IPS-18c (cell line): ENCODE data around the gene TWSG1.

Source experiments
- H3K4me3 ChIP-seq: 2 replicates; pipeline ENCODE4 v1.7.0; 2013; ENCODE audit warnings: low read depth, mild to moderate bottlenecking, low read length, moderate library complexity; ENCODE audit not compliant: insufficient read depth
- H3K9me3 ChIP-seq: one replicate; pipeline ENCODE4 v1.6.1; 2013; ENCODE audit warnings: mild to moderate bottlenecking, low read length, moderate library complexity; ENCODE audit not compliant: control insufficient read depth, insufficient read depth

The TWSG1 gene

DNA sequence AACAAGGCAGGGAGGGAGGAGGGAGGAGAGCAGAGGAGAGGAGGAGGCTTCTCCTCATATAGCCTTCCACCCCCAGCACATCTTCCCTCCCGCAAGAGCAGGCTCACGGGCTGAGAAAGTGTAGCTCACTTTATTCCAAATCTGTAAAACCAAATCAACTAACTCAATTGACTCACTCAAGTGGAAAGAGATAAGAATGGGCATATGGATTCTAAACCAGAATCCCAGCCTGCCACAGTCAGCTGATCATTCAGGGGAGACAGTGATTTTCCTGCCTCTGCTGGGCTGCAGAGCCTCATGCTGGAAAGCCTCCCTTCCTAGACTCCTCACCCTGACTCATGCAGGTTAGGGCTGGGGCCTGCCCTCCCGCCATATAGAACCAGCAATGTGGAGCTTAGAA lies 4.2 kb upstream of the TWSG1 start:
- H3K9me3 ChIP-seq = peaks cover 2% of the 10 kb centered on the region
- no peak overlapping the region for H3K4me3 ChIP-seq

GRCh38 chr18:9333441-9334328 lies 888 bp upstream of the TWSG1 start:
- H3K4me3 ChIP-seq = peak overlapping the region; percentile 52
- H3K9me3 ChIP-seq = peaks cover 2% of the 10 kb centered on the region

GRCh38 chr18:9334973-9335696 lies 562 bp downstream of the TWSG1 start:
- H3K4me3 ChIP-seq = peak overlapping the region; percentile 76
- peaks cover 2% of the 10 kb centered on the region for H3K9me3 ChIP-seq

- peaks cover 2% of the 10 kb centered on the region for H3K9me3 ChIP-seq
- H3K4me3 ChIP-seq = peak overlapping the region; percentile 76; the same call in 1 of the 2 replicates
Observed at GRCh38 chr18:9335697-9336045, 1.1 kb downstream of the TWSG1 start.

- Histone ChIP-seq H3K4me3 (no peak overlapping the region), H3K9me3 (peaks cover 2% of the 10 kb centered on the region)
Observed at GRCh38 chr18:9336827-9337226, 2.3 kb downstream of the TWSG1 start.

GRCh38 chr18:9337873-9338272 lies 3.3 kb downstream of the TWSG1 start:
- no peak overlapping the region for H3K4me3 ChIP-seq
- no peaks in the 10 kb centered on the region for H3K9me3 ChIP-seq

- Histone ChIP-seq H3K9me3 (no peaks in the 10 kb centered on the region), H3K4me3 (no peak overlapping the region)
Observed at GRCh38 chr18:9340472-9340871, 5.9 kb downstream of the TWSG1 start.

DNA sequence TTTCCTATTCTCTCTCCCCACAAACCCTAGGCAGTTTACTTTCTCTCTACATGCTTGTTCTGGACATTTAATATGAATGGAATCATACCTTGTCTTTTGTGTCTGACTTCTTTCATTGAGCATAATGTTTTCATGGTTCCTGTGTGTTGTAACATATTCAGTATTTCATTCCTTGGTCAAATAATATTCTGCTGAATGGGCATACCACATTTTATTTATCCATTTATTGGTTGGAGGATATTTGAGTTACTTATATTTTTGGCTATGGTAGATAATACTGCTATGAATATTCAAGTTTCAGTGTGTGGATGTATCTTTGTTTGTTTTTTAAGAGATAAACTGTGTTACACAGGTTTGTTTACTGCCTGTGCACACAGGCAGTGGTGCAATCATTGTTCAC lies 9.0 kb downstream of the TWSG1 start:
- Histone ChIP-seq H3K9me3 (no peaks in the 10 kb centered on the region), H3K4me3 (no peak overlapping the region)

GRCh38 chr18:9346775-9347174 lies 12.2 kb downstream of the TWSG1 start:
- H3K4me3 ChIP-seq = no peak overlapping the region

DNA sequence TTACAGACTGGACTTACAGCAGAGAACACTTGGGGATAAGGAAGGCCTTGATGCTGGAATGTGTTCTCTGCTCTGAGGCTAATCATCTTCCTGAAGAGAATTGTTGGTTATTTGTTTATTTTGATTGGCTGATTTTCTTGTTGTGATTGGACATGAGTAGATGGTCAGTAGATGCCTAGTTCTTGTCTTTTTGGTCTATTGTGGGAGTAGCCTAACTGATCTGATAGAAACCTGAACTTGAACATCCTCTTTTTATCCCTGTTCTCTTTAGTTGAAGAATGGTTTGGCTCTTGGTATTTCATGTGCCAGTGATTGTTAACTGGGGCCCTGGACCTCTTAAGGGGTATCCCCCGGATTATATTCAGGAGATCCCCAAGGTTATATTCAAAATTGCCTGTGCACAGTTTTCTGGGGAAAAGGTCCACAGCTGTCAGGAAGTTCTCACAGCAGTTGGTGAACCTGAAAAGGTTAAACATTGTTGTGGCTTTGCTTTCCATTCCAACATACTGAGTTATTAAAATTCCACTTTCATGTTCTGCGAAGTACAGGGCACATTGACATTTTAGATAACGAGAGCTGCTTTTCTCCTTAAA lies 13.6 kb downstream of the TWSG1 start:
- no peaks in the 10 kb centered on the region for H3K9me3 ChIP-seq
- no peak overlapping the region for H3K4me3 ChIP-seq

More at GRCh38 chr18:9346775-9347174, 12.2 kb downstream of the TWSG1 start:
- H3K9me3 ChIP-seq = no peaks in the 10 kb centered on the region

DNA sequence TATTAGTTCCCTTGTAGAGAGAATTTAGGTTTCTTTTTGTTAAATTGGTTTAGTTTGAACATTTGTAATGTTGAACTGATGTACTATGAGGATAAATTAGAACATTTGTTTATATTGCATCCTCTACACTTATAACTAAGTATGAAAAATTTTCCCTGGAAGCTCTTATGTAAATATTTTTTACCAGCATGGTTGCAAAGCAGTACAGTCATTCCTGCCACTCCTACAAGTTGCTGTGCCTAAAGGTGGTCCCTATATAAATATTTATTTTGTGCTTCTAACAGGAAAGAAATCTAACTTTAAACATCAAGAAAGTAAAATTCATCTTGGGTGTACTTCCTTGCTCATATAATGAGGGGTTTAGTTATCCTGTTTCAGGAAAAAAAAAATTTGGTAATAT lies 14.2 kb downstream of the TWSG1 start:
- no peak overlapping the region for H3K4me3 ChIP-seq
- no peaks in the 10 kb centered on the region for H3K9me3 ChIP-seq

DNA sequence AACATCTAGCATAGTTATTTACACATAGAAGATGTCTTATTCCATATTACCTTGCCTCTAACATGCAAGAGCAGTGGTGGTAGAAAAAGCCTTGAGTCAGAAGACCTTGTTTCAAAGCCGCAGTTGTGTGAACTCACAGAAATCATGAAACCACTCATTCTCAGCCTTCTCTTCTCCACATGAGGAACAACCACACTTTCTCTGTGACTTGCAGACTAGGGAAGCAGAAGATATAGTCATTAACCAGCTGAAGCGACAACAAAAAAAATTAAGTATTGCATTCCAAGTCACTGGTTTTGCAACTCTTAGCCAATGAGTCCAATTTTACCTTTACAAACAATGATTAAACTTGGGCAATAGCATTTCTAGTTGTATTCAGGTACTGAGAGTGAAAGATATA lies 19.0 kb downstream of the TWSG1 start:
- no peak overlapping the region for H3K4me3 ChIP-seq
- no peaks in the 10 kb centered on the region for H3K9me3 ChIP-seq

DNA sequence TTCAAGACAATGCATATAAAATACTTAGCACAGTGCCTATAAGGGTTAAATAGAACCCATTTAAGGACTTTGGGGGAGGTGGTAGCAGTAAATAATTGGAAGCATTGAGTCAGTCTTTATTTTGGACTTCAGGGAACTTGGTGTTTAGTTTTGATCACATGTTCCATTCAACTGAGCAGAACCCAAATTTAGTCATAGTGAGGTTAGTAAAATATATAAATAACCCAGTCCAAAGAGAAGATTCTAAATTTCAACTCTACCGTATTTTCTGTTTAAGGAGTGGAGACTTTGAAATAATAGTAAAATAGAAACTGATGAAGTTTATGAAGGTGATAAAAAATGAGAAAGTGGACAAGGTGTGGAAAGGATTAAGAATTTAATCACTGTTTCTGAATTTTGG lies 19.7 kb downstream of the TWSG1 start:
- Histone ChIP-seq H3K4me3 (no peak overlapping the region), H3K9me3 (no peaks in the 10 kb centered on the region)

DNA sequence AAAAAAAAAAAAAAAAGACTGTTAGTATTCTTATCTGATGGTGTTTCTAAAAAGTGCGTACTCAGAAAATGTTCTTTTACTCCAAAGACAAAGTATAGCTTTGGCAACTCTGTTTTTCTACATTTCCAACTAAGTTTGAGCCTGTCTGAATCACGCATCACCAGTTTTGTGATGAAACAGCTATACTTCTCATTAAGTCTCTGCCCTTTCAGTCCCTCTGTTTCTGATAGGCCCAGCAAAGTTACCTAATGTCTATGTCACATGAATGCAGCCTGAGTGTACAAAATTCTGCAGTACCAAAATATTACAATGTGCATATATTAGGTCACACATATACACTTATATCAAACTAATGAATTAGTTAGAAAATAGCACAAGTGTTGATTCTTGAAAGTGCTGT lies 22.4 kb downstream of the TWSG1 start:
- Histone ChIP-seq H3K4me3 (no peak overlapping the region), H3K9me3 (no peaks in the 10 kb centered on the region)

DNA sequence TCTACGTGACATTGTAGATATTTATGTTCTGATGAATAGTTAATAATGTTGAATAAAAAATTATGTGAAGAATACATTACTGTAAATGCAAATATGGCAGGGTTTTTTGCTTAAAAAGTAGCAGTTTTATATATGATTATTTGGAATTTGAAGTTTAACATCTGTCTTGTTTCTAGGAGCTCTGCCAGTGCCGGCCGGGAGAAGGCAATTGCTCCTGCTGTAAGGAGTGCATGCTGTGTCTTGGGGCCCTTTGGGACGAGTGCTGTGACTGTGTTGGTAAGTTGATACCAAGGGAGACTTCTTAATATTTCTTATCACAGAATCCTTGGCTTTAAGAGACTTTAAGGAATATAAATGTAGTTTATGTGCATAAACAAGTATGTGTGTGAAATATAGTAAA lies 25.2 kb downstream of the TWSG1 start:
- H3K9me3 ChIP-seq = no peaks in the 10 kb centered on the region
- no peak overlapping the region for H3K4me3 ChIP-seq

DNA sequence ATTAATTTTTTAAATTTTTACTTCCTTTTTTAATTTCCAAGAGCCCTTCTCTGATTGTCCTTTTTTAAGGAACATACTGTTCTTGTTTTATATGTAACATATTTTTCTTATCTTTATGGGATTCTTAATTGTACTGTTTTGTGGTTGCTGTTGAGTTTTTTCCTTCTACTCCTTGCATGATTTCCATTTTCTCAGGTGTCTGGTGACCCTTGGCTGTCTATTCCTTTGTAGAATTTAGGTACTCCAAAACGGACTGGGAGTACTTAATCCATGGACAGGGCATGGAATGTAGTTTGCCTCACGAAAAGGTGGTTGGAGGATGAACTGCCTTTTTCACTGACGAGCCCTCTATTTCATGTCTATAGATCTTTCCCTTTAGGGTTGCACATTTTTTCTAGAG lies 26.6 kb downstream of the TWSG1 start:
- H3K9me3 ChIP-seq = no peaks in the 10 kb centered on the region
- no peak overlapping the region for H3K4me3 ChIP-seq

GRCh38 chr18:9362869-9363268 lies 28.3 kb downstream of the TWSG1 start:
- no peak overlapping the region for H3K4me3 ChIP-seq
- H3K9me3 ChIP-seq = no peaks in the 10 kb centered on the region

DNA sequence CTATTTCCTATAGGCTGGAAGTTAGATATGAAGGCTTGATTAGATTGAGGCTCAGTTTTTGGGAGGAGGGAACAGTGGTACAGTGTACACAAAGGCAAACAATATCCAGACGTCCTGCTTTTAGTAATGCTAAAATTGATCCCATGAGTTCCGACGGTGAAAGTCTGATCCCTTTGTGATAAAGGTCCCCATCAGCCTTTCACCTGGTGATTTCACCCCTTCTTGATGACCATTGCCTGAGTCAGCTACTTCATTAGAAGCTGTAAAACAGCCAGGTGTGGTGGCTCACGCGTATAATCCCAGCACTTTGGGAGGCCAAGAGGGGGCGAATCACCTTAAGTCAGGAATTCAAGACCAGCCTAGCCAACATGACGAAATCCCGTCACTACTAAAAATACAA lies 29.7 kb downstream of the TWSG1 start:
- Histone ChIP-seq H3K4me3 (no peak overlapping the region), H3K9me3 (no peaks in the 10 kb centered on the region)
